Keratinocyte (primary cell): ENCODE results near the gene APOA4. TPM values are rescaled to one million over a fixed set of nuclear protein-coding genes. Genes with fewer than 3 reads are reported as not detected.

Experiments
- DNase-seq: peaks from one replicate; pipeline ENCODE4 v3.0.0-alpha.2; 2011; ENCODE audit warnings: low read depth, missing footprints, low spot score
- FAIRE-seq: peaks from 2 replicates; lab custom pipeline; 2011; peaks lifted over from hg19 to GRCh38; lab: Jason Lieb, UNC
- H2AFZ ChIP-seq: 2 replicates; pipeline ENCODE4 v1.6.0; 2012; ENCODE audit warnings: low read length, control low read depth, inconsistent platforms; ENCODE audit not compliant: control insufficient read depth
- H3K27ac ChIP-seq: 2 replicates; pipeline ENCODE4 v1.5.1; 2011; ENCODE audit warnings: low read length; ENCODE audit not compliant: control insufficient read depth, insufficient read depth
- H3K27me3 ChIP-seq: 3 replicates; pipeline ENCODE4 v1.6.0; 2011; ENCODE audit warnings: low read length; ENCODE audit not compliant: control insufficient read depth, insufficient read depth; ENCODE audit errors: extremely low read depth
- H3K36me3 ChIP-seq, 2 experiments: 2 replicates in 1 of 2; 3 replicates in 1 of 2; pipeline ENCODE4 v1.5.1; 2011; ENCODE audit warnings: low read length in 2 of 2, mild to moderate bottlenecking in 1 of 2; ENCODE audit not compliant: control insufficient read depth in 2 of 2, insufficient read depth in 2 of 2; ENCODE audit errors: extremely low read depth in 1 of 2
- H3K4me1 ChIP-seq: 3 replicates; pipeline ENCODE4 v1.5.1; 2011; ENCODE audit warnings: low read length; ENCODE audit not compliant: control insufficient read depth, insufficient read depth; ENCODE audit errors: extremely low read depth
- H3K4me2 ChIP-seq: 3 replicates; pipeline ENCODE4 v1.6.0; 2011; ENCODE audit warnings: low read depth, low read length; ENCODE audit not compliant: control insufficient read depth, insufficient read depth; ENCODE audit errors: extremely low read depth
- H3K4me3 ChIP-seq, 3 experiments: fragments of 200-600 bp in 1 of 3; sonication (generic) in 1 of 3; 2 replicates in 2 of 3; 3 replicates in 1 of 3; pipeline ENCODE4 v1.5.1; 2011 to 2016; ENCODE audit warnings: low read length in 3 of 3, mild to moderate bottlenecking in 3 of 3, control low read depth in 2 of 3, inconsistent platforms in 1 of 3, low read depth in 1 of 3, mixed read lengths in 1 of 3, mixed run types in 1 of 3, moderate library complexity in 1 of 3; ENCODE audit not compliant: control insufficient read depth in 2 of 3, insufficient read depth in 2 of 3; ENCODE audit errors: extremely low read depth in 1 of 3
- H3K79me2 ChIP-seq: 2 replicates; pipeline ENCODE4 v1.6.0; 2012; ENCODE audit warnings: low read length; ENCODE audit not compliant: control insufficient read depth, insufficient read depth
- H3K9ac ChIP-seq: 3 replicates; pipeline ENCODE4 v1.6.0; 2011; ENCODE audit warnings: low read length; ENCODE audit not compliant: control insufficient read depth, insufficient read depth; ENCODE audit errors: extremely low read depth
- H3K9me1 ChIP-seq: 3 replicates; pipeline ENCODE4 v1.6.0; 2011; ENCODE audit warnings: low read length; ENCODE audit not compliant: control insufficient read depth, insufficient read depth; ENCODE audit errors: extremely low read depth
- H3K9me3 ChIP-seq: 2 replicates; pipeline ENCODE4 v1.5.1; 2012; ENCODE audit warnings: low read depth, low read length; ENCODE audit not compliant: control insufficient read depth
- H4K20me1 ChIP-seq: 3 replicates; pipeline ENCODE4 v1.6.0; 2011; ENCODE audit warnings: low read length; ENCODE audit not compliant: control insufficient read depth, insufficient read depth; ENCODE audit errors: extremely low read depth
- EZH2 ChIP-seq: IDR thresholded peaks from one replicate; pipeline ENCODE4 v1.6.1; 2012; ENCODE audit warnings: inconsistent platforms, mild to moderate bottlenecking, low read length, moderate library complexity
- dilution Hi-C: fragments of 300-500 bp; cut with MboI; formaldehyde crosslinking; loops from one replicate; pipeline ENCODE4 v1.7.0; 2020; ENCODE audit warnings: low sequenced_read_pairs; ENCODE audit not compliant: extremely low pct_ligation_motif_present
- polyA plus RNA-seq, 5 experiments: library from polyadenylated mRNA; depleted of rRNA in 3 of 5; stranded (reverse) in 3 of 5; stranded (forward) in 1 of 5; unstranded in 1 of 5; fragments of >200 nt; gene quantifications; 1 replicate in 1 of 5; 2 replicates in 3 of 5; 3 replicates in 1 of 5; pipeline versions ENCODE4 v1.2.1 to v1.2.3, GENCODE V29; 2011 to 2012; ENCODE audit warnings: missing spikeins in 2 of 5, low read depth in 1 of 5, low replicate concordance in 1 of 5
- TF ChIP-seq, protein P1 (sequence below), 3 experiments: IDR thresholded peaks in 1 of 3; conservative IDR thresholded peaks in 1 of 3; optimal IDR thresholded peaks in 1 of 3; 2 replicates in 2 of 3; 3 replicates in 1 of 3; pipeline versions ENCODE3 to v1.5.1; 2011; ENCODE audit warnings: low read length in 3 of 3, mild to moderate bottlenecking in 3 of 3, moderate library complexity in 2 of 3, control low read depth in 1 of 3, inconsistent platforms in 1 of 3; ENCODE audit not compliant: insufficient read depth in 2 of 3; ENCODE audit errors: extremely low read depth in 1 of 3

Gene APOA4
- polyA plus RNA-seq, 1 donor (not counting 4 experiments of a cell fraction or from before 2014, with no cell fraction given) = not detected

DNA sequence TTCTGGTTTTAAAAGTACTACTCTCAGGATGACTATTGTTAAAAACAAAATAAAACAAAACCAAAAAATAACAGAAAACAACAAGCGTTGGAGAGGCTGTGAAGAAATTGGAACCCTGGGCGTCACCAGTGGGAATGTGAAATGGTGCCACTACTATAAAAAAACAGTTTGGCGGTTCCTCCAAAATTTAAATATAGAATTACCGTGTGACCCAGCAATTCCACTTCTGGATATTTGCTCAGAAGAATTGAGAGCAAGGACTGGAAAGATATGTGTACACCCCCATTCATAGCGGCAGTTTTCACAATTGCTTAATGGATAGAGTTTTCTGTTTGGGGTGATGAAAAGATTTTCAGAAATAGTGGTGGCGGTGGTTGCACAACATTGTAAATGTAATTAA is 8.6 kb downstream of the APOA4 start:
- Histone ChIP-seq H3K9ac (no peak overlapping the region), H3K9me1 (no peaks in the 10 kb centered on the region), H2AFZ (no peak overlapping the region), H3K4me1 (no peaks in the 10 kb centered on the region), H3K4me3 (no peak overlapping the region), H4K20me1 (no peaks in the 10 kb centered on the region), H3K9me3 (no peaks in the 10 kb centered on the region), H3K4me2 (no peak overlapping the region), H3K27me3 (no peaks in the 10 kb centered on the region), H3K79me2 (no peaks in the 10 kb centered on the region), H3K36me3 (no peaks in the 10 kb centered on the region), H3K27ac (no peak overlapping the region)
- FAIRE-seq (no peak), DNase-seq (no peak)
- TF ChIP-seq, protein P1, sequence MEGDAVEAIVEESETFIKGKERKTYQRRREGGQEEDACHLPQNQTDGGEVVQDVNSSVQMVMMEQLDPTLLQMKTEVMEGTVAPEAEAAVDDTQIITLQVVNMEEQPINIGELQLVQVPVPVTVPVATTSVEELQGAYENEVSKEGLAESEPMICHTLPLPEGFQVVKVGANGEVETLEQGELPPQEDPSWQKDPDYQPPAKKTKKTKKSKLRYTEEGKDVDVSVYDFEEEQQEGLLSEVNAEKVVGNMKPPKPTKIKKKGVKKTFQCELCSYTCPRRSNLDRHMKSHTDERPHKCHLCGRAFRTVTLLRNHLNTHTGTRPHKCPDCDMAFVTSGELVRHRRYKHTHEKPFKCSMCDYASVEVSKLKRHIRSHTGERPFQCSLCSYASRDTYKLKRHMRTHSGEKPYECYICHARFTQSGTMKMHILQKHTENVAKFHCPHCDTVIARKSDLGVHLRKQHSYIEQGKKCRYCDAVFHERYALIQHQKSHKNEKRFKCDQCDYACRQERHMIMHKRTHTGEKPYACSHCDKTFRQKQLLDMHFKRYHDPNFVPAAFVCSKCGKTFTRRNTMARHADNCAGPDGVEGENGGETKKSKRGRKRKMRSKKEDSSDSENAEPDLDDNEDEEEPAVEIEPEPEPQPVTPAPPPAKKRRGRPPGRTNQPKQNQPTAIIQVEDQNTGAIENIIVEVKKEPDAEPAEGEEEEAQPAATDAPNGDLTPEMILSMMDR (optimal IDR thresholded peaks at IDR 0.05 in 1 of 3, IDR thresholded peaks at IDR 0.05 in 1 of 3, conservative IDR thresholded peaks at IDR 0.05 in 1 of 3; ENCODE audit: extremely low read depth in 1 of 3, insufficient read depth in 2 of 3, low read length in 3 of 3) = no peak
- no peak for TF ChIP-seq EZH2
- dilution Hi-C loops = no loop called here

DNA sequence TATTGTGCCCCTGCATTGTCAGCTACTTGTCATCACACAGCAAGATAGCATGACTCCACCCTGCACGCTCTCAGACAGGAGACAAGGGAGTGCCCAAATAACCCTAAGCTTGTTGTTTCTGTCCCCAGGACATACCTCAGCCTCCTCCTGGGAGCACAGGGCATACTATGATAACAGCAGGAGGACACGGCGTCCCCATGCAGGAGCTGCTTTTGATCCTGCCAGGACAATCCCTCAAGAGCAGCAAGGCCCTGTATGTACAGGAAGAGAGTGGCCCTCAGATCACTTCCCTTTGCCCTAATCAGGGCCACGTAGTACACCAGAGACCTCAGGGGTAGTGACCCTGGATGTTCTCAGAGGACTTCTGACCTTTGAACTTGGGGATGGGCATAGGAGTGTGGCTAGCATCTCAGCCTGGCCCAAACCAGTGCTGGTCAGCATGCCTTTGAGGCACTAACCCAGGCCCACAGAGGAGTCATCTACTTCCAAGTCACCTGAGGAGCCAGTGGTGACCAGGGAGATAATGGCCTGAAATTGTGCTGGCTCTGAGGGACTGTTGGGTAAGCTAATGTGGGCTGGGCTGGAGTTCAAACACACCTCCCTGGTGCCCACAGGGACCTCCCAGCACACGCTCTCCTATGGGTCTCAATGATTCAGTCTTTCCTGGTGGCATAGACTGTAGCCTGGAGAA is 9.2 kb downstream of the APOA4 start:
- DNase-seq (no peak), FAIRE-seq (no peak)
- dilution Hi-C loops = no loop called here
- Histone ChIP-seq H3K9me3 (no peaks in the 10 kb centered on the region), H3K9ac (no peak overlapping the region), H3K27ac (no peak overlapping the region), H3K27me3 (no peaks in the 10 kb centered on the region), H3K79me2 (no peaks in the 10 kb centered on the region), H3K9me1 (no peaks in the 10 kb centered on the region), H2AFZ (no peak overlapping the region), H3K4me2 (no peak overlapping the region), H3K4me1 (no peaks in the 10 kb centered on the region), H3K4me3 (no peak overlapping the region), H4K20me1 (no peaks in the 10 kb centered on the region), H3K36me3 (no peaks in the 10 kb centered on the region)
- TF ChIP-seq, protein P1 (optimal IDR thresholded peaks at IDR 0.05 in 1 of 3, IDR thresholded peaks at IDR 0.05 in 1 of 3, conservative IDR thresholded peaks at IDR 0.05 in 1 of 3; ENCODE audit: extremely low read depth in 1 of 3, insufficient read depth in 2 of 3, low read length in 3 of 3) = no peak
- no peak for TF ChIP-seq EZH2
